ENCODE measurements around the gene BCAS4.

Gene BCAS4

GRCh38 chr20:50754420-50754819 is 40.4 kb upstream of the BCAS4 start:
- H3K4me1 ChIP-seq (ENCODE audit: insufficient read depth, low read length): no peaks in the 10 kb centered on the region
- no peak for TF ChIP-seq EZH2 (IDR thresholded peaks at IDR 0.05; ENCODE audit: borderline replicate concordance, low read depth, low read length, severe bottlenecking)
- TF ChIP-seq CTCF (IDR thresholded peaks at IDR 0.05; ENCODE audit: borderline replicate concordance, extremely low read depth, low read length, poor library complexity, severe bottlenecking): no peak
- H3K4me2 ChIP-seq (ENCODE audit: insufficient read depth, low read length): no peak overlapping the region
- H4K20me1 ChIP-seq (ENCODE audit: insufficient read depth, low read length): peaks cover 3% of the 10 kb centered on the region; the same call in 1 of the 2 replicates
- H2AFZ ChIP-seq (ENCODE audit: low read depth, low read length): no peak overlapping the region
- no peak for DNase-seq
- H3K4me3 ChIP-seq (ENCODE audit: low read depth in 1 of 2, low read length in 2 of 2): no peak overlapping the region
- 0 out of 2 replicates have a peak, but pooled peaks cover 3% of the 10 kb centered on the region for H3K36me3 ChIP-seq (ENCODE audit: insufficient read depth, low read length)
- H3K27me3 ChIP-seq (ENCODE audit: insufficient read depth, low read length, poor library complexity): no peaks in the 10 kb centered on the region
- H3K9ac ChIP-seq (ENCODE audit: low read depth, low read length): no peak overlapping the region
- no peak overlapping the region for H3K27ac ChIP-seq (ENCODE audit: low read length)
- H3K9me3 ChIP-seq (ENCODE audit: insufficient read depth, low read length, severe bottlenecking): no peaks in the 10 kb centered on the region
- ATAC-seq (ENCODE audit: insufficient read depth, low read depth): no peak
- no peaks in the 10 kb centered on the region for H3K79me2 ChIP-seq (ENCODE audit: insufficient read depth, low read length)

DNA sequence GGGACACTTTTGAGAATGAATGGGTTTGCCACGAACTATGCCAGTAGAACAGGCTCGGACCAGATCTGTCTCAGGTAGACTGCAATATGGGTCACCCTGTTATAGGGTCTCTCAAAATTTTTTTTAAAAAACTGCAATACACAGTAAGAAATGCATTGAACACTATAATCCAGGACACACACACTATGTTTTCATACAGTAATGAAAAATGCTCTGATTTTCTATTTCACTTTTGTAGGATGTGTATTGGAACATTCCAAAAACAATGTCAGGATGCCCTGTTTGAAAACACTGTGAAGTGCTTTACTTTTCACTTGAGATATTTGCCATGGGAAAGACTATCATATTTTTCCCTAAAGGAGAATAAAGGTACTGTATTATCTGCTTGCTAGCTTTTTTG is 38.4 kb upstream of the BCAS4 start:
- no peak for DNase-seq
- no peak for ATAC-seq (ENCODE audit: insufficient read depth, low read depth)
- H3K27ac ChIP-seq (ENCODE audit: low read length): no peak overlapping the region
- H3K36me3 ChIP-seq (ENCODE audit: insufficient read depth, low read length): no peaks in the 10 kb centered on the region
- no peaks in the 10 kb centered on the region for H3K27me3 ChIP-seq (ENCODE audit: insufficient read depth, low read length, poor library complexity)
- H2AFZ ChIP-seq (ENCODE audit: low read depth, low read length): no peak overlapping the region
- H3K4me3 ChIP-seq (ENCODE audit: low read depth in 1 of 2, low read length in 2 of 2): no peak overlapping the region
- no peaks in the 10 kb centered on the region for H3K9me3 ChIP-seq (ENCODE audit: insufficient read depth, low read length, severe bottlenecking)
- no peak overlapping the region for H3K4me2 ChIP-seq (ENCODE audit: insufficient read depth, low read length)
- H3K79me2 ChIP-seq (ENCODE audit: insufficient read depth, low read length): no peaks in the 10 kb centered on the region
- no peaks in the 10 kb centered on the region for H4K20me1 ChIP-seq (ENCODE audit: insufficient read depth, low read length)
- no peaks in the 10 kb centered on the region for H3K4me1 ChIP-seq (ENCODE audit: insufficient read depth, low read length)
- TF ChIP-seq EZH2 (IDR thresholded peaks at IDR 0.05; ENCODE audit: borderline replicate concordance, low read depth, low read length, severe bottlenecking): no peak
- TF ChIP-seq CTCF (IDR thresholded peaks at IDR 0.05; ENCODE audit: borderline replicate concordance, extremely low read depth, low read length, poor library complexity, severe bottlenecking): no peak
- H3K9ac ChIP-seq (ENCODE audit: low read depth, low read length): no peak overlapping the region

DNA sequence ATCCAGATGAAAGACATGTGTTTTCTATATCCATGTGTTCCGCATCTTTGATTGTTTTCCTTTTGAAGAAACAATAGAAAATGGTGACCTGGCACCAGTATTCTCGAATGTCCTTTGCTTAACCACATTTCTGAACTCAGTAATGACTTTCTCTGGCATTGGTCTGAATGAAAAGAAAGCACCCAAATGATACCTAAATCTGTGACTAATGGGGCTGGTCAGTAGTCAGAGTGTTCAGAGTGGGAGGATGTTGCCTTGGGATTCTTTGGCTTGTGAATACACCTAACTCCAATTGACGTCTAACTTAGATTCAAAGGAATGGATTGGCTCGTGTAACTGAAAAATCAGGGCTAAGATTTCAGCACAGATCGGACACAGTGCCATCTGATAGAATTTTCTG is 36.4 kb upstream of the BCAS4 start:
- H3K27ac ChIP-seq (ENCODE audit: low read length): no peak overlapping the region
- H3K36me3 ChIP-seq (ENCODE audit: insufficient read depth, low read length): no peaks in the 10 kb centered on the region
- TF ChIP-seq CTCF (IDR thresholded peaks at IDR 0.05; ENCODE audit: borderline replicate concordance, extremely low read depth, low read length, poor library complexity, severe bottlenecking) (no peak), EZH2 (IDR thresholded peaks at IDR 0.05; ENCODE audit: borderline replicate concordance, low read depth, low read length, severe bottlenecking) (no peak)
- H3K9me3 ChIP-seq (ENCODE audit: insufficient read depth, low read length, severe bottlenecking): no peaks in the 10 kb centered on the region
- H3K4me3 ChIP-seq (ENCODE audit: low read depth in 1 of 2, low read length in 2 of 2): no peak overlapping the region
- no peaks in the 10 kb centered on the region for H3K79me2 ChIP-seq (ENCODE audit: insufficient read depth, low read length)
- no peaks in the 10 kb centered on the region for H3K4me1 ChIP-seq (ENCODE audit: insufficient read depth, low read length)
- no peak for DNase-seq
- no peak overlapping the region for H3K9ac ChIP-seq (ENCODE audit: low read depth, low read length)
- no peak overlapping the region for H3K4me2 ChIP-seq (ENCODE audit: insufficient read depth, low read length)
- ATAC-seq (ENCODE audit: insufficient read depth, low read depth): no peak
- no peak overlapping the region for H2AFZ ChIP-seq (ENCODE audit: low read depth, low read length)
- no peaks in the 10 kb centered on the region for H4K20me1 ChIP-seq (ENCODE audit: insufficient read depth, low read length)
- H3K27me3 ChIP-seq (ENCODE audit: insufficient read depth, low read length, poor library complexity): peaks cover 3% of the 10 kb centered on the region

- TF ChIP-seq CTCF (IDR thresholded peaks at IDR 0.05; ENCODE audit: borderline replicate concordance, extremely low read depth, low read length, poor library complexity, severe bottlenecking) (no peak), EZH2 (IDR thresholded peaks at IDR 0.05; ENCODE audit: borderline replicate concordance, low read depth, low read length, severe bottlenecking) (no peak)
- no peaks in the 10 kb centered on the region for H4K20me1 ChIP-seq (ENCODE audit: insufficient read depth, low read length)
- no peaks in the 10 kb centered on the region for H3K4me1 ChIP-seq (ENCODE audit: insufficient read depth, low read length)
- no peak overlapping the region for H3K4me2 ChIP-seq (ENCODE audit: insufficient read depth, low read length)
- H3K36me3 ChIP-seq (ENCODE audit: insufficient read depth, low read length): no peaks in the 10 kb centered on the region
- H3K79me2 ChIP-seq (ENCODE audit: insufficient read depth, low read length): no peaks in the 10 kb centered on the region
- no peaks in the 10 kb centered on the region for H3K9me3 ChIP-seq (ENCODE audit: insufficient read depth, low read length, severe bottlenecking)
- DNase-seq (no peak), ATAC-seq (ENCODE audit: insufficient read depth, low read depth) (no peak)
- no peak overlapping the region for H3K27ac ChIP-seq (ENCODE audit: low read length)
- H3K4me3 ChIP-seq (ENCODE audit: low read depth in 1 of 2, low read length in 2 of 2): no peak overlapping the region
- peaks cover 3% of the 10 kb centered on the region for H3K27me3 ChIP-seq (ENCODE audit: insufficient read depth, low read length, poor library complexity)
- H3K9ac ChIP-seq (ENCODE audit: low read depth, low read length): no peak overlapping the region
- H2AFZ ChIP-seq (ENCODE audit: low read depth, low read length): no peak overlapping the region
These were observed 35.9 kb upstream of the BCAS4 start for GRCh38 chr20:50758992-50759391.

All from DND-41 (cell line).